GM12873 (cell line): Measurements from ENCODE around the gene UNC13B.

Experiments used
- CTCF ChIP-seq: IDR thresholded peaks from 2 replicates; pipeline ENCODE4 v1.5.1; 2012; ENCODE audit warnings: low read depth, mild to moderate bottlenecking, moderate library complexity, low read length, control low read depth; ENCODE audit not compliant: insufficient read depth; ENCODE audit errors: missing control alignments

Gene UNC13B

GRCh38 chr9:35380039-35380438, 218.2 kb downstream of the UNC13B start:
- TF ChIP-seq CTCF: no peak

DNA sequence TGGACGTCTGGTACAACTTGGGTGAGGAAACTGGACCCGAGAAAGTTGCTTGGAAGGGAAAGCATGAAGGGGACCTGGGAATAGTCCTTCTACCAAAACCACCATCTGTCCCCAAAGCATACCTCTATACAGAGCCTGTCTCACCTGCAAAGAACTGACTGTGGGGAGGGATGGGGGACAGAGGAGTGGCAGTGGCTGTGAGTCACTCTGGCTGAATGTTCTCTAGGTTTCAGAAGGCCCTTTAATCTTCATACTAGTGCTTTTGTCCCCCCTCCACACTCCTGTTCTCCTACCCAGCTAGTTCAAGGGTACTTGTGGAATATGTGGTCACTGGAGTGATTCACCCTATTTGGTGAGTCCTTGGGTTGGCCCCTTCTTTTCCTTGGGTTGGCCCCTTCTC, 218.8 kb downstream of the UNC13B start:
- no peak for TF ChIP-seq CTCF

DNA sequence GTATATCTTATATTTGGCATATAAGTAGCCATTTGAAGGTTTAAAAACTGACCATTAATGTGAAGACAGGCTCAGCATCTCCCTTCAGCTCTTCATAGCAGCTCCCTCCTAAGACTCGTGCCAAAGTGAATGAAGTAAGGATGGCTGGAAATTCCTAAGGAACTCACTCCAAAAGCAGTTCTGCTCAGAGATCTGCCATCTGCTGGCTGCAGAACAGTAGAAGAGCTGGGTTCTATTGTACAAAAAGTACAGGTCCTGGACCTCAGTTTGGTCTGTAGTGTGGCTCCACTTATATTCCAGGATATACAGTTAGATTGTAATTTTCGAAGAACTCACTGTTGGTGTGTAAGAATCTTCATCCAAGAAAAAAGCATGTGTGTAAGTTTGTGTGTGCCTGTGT, 223.2 kb downstream of the UNC13B start:
- TF ChIP-seq CTCF: no peak

DNA sequence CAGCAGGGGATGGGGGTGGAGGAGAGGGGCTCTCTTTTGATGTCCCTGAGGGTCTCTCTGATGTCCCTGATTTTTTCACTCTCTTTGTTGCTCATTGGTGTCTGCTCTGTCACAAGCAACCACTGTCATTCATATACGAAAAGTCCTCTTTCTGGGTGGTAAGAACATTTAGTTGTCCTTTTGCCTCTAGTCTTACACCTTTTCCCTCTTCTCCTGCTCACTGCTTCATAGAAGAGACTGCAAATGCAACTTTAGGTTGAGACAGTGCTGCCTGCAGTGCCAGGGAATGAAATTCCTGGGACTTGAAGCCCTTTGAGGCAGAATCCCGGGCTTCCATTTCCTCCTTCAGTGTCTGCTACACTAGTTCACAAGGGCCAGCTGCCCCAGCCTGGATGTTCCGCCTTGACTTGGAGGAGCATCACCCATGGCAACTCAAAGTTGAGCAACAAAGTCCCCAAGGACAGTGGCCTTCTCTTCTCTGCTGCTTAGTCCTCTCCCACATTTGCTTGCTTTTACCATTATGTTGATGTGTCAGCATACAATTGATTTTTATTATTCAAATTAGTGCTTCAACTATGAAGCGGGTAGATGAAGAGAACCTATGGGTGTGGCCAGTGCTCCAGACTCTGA, 233.4 kb downstream of the UNC13B start:
- TF ChIP-seq CTCF: no peak

DNA sequence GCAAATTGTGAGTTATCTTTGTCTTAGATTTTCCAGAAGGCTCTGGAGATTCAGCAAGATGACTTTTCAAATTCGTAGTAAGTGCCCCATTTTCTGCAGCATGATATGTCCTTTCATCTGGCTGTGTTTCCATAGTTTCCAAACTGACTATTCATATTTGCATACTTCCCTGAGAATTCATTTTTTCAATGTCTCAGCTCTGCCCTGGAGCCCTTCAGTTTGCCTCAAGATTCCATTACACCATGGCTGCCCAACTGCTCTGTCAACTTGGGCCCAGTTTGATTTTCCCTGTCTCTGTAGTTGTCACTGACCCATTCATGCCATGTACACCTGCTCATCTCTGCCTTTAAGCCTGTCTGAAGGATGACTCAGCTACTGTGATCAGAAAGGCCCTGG, 233.9 kb downstream of the UNC13B start:
- no peak for TF ChIP-seq CTCF

DNA sequence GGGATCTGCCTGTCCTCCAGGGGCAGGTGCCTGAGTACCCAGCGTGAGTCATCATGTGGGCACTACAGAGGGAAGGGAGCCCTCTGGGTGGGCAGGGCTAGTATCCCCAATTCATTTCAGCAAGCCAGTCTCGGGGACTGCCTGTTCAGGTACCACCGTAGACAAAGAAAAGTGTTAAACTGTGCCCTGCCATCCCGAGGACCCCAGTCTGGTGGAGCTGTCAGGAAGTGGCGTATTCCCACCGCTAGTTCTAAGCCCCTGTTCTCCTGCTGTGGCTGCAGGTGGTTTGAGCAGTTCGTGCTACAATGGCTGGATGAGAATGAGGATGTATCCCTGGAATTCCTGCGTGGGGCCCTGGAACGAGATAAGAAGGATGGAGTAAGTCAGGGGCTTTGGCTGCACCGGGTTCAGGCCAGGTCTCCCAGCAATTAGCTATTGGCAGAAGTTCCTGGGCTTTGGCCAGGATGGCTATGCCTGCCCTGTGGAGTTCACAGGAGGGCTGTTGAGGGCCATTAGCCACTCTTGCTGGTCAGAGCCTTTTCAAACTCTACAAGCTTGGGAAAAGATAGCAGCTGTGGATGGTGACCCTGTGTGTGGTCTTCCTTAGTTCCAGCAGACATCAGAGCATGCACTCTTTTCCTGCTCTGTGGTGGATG, 234.9 kb downstream of the UNC13B start:
- no peak for TF ChIP-seq CTCF

DNA sequence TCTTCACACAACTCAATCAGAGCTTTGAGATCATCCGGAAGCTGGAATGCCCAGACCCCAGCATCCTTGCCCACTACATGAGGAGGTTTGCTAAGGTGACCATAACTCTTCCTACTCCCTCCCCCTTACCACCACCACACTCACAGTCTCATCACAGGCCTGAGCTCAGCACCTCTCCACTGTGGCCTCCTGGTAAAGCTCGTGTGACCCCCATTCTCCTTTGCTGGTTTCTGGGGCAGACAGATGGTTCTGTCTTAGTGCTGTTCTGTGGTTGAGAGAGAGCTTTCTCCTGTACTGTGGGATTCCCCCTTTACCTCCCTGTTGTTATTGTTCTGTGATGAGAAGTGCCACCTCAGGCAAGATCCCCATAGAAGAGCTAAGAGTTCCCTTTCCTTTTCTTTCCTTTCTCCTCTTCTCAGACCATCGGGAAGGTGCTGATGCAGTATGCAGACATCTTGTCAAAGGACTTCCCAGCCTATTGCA, 235.4 kb downstream of the UNC13B start:
- TF ChIP-seq CTCF: no peak
